Colonic mucosa (tissue), 4 donors: ENCODE data around the gene RNF187. TPM values are rescaled to one million over a fixed set of nuclear protein-coding genes. Genes with fewer than 3 reads are reported as not detected.

Source experiments
- DNase-seq: peaks from one replicate; pipeline ENCODE4 v3.0.0-alpha.2; 2020
- H3K27ac ChIP-seq: fragments of 200-600 bp; one replicate; pipeline ENCODE4 v1.8.0; 2021
- H3K27me3 ChIP-seq: fragments of 200-600 bp; one replicate; pipeline ENCODE4 v1.8.0; 2021
- H3K36me3 ChIP-seq: fragments of 200-600 bp; one replicate; pipeline ENCODE4 v1.8.0; 2021
- H3K4me1 ChIP-seq: fragments of 200-600 bp; one replicate; pipeline ENCODE4 v1.8.0; 2021; ENCODE audit warnings: mild to moderate bottlenecking
- H3K4me3 ChIP-seq: fragments of 200-600 bp; one replicate; pipeline ENCODE4 v1.8.0; 2021
- H3K9ac ChIP-seq, 2 donors: one replicate each; pipeline ENCODE4 v1.7.0; 2013; ENCODE audit warnings: control low read depth in 2 of 2, low read depth in 2 of 2, low read length in 2 of 2
- H3K9me3 ChIP-seq: fragments of 200-600 bp; one replicate; pipeline ENCODE4 v1.8.0; 2021
- intact Hi-C: fragments of 100-400 bp; cut with DNase I; formaldehyde crosslinking; loops from one replicate; pipeline ENCODE4 v1.14.1; 2022
- total RNA-seq, 2 donors: library from RNA; stranded (reverse); fragmentation: NEBNext Ultra II Directional in 1 of 2; extraction: Animal tissue kit (Norgen Biotek cat#: 25700) in 1 of 2; gene quantifications; one replicate each; pipeline ENCODE4 v1.2.1, GENCODE V29; 2021
- TF ChIP-seq, protein P1 (sequence below): fragments of 200-600 bp; IDR thresholded peaks from one replicate; pipeline ENCODE4 v1.8.0; 2022; ENCODE audit warnings: antibody characterized with exemption, mild to moderate bottlenecking
- donor health status: healthy.
- donor health status: DM: no; HTN: no; CAD: no.
- donor health status: DM: no; HTN: no; CAD: no.

RNF187 gene
- 10 to 100 TPM; 84.5 to 97.5 TPM for total RNA-seq

DNA sequence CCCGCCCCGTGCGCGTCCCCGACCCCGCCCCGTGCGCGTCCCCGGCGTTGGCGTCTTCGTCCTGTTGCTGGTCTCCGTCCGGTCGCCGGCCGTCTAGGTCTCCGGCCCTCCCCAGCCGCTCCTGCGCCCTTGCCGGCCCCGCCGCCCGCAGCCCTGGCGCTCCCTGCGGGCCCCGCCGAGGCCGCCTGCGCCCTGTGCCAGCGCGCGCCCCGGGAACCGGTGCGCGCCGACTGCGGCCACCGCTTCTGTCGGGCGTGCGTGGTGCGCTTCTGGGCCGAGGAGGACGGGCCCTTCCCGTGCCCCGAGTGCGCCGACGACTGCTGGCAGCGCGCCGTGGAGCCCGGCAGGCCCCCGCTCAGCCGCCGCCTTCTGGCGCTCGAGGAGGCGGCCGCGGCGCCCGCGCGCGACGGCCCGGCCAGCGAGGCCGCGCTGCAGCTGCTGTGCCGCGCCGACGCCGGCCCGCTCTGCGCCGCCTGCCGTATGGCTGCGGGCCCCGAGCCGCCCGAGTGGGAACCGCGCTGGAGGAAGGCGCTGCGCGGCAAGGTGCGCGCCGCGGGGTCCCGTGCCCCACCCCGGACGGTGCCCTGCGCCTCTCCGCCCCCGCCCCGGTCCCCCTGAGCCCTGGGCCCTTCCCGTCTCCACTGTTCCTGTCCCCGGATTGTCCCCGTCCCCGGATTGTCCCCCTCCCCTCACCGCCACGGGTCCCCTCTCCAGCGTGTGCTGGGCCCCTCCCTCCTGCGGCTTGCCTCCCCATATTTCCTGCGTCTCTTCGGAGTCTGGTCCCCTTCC is at the start of gene RNF187:
TSS of gene RNF187 (plus strand) at position 47 of the 789 bp plus-strand sequence.
- H3K36me3 ChIP-seq, result no peaks in the 10 kb centered on the region
- intact Hi-C loops, result no loop called here
- H3K27ac ChIP-seq, result peak within 1 kb of the TSS; percentile 94
- DNase-seq, result peak; percentile 94
- no peaks in the 10 kb centered on the region for H3K27me3 ChIP-seq
- H3K9me3 ChIP-seq, result no peaks in the 10 kb centered on the region
- TF ChIP-seq, protein P1, sequence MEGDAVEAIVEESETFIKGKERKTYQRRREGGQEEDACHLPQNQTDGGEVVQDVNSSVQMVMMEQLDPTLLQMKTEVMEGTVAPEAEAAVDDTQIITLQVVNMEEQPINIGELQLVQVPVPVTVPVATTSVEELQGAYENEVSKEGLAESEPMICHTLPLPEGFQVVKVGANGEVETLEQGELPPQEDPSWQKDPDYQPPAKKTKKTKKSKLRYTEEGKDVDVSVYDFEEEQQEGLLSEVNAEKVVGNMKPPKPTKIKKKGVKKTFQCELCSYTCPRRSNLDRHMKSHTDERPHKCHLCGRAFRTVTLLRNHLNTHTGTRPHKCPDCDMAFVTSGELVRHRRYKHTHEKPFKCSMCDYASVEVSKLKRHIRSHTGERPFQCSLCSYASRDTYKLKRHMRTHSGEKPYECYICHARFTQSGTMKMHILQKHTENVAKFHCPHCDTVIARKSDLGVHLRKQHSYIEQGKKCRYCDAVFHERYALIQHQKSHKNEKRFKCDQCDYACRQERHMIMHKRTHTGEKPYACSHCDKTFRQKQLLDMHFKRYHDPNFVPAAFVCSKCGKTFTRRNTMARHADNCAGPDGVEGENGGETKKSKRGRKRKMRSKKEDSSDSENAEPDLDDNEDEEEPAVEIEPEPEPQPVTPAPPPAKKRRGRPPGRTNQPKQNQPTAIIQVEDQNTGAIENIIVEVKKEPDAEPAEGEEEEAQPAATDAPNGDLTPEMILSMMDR, result no peak
- peaks cover 4% of the 10 kb centered on the region for H3K4me1 ChIP-seq
- H3K9ac ChIP-seq, result peak within 1 kb of the TSS; percentile 78 to 98
- peak within 1 kb of the TSS; percentile 61 for H3K4me3 ChIP-seq

DNA sequence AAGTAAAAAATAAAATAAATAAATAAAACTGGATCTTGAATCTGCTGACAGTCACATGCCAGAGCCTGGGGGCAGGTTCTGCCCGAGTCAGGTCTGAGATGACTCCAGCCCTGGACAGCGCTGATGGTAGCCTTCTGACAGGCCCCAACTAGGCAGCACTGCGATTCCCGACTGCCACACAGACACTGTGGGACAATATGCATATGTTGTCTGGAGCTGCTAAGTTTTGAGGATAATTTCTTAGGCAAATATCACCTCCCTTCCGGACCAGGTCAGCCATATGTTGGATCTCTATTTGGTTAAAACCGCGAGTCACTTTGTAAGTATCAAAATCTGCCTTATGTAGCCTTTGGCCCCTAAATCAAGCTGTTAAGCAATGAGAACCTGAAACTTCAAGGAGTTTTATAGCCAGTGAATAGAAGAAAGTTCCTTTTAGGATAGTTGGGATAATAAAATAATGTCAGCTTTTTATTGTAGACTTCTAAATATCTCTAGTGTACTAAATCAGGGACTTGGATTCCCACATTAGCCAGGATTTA is 49.7 kb upstream of the RNF187 start:
- no peaks in the 10 kb centered on the region for H3K36me3 ChIP-seq
- no peaks in the 10 kb centered on the region for H3K27me3 ChIP-seq
- no peak overlapping the region for H3K9ac ChIP-seq
- H3K4me1 ChIP-seq, result no peaks in the 10 kb centered on the region
- H3K9me3 ChIP-seq, result no peaks in the 10 kb centered on the region
- intact Hi-C loops, result no loop called here
- TF ChIP-seq, protein P1, result no peak
- no peak overlapping the region for H3K4me3 ChIP-seq
- no peak overlapping the region for H3K27ac ChIP-seq
- DNase-seq, result no peak

DNA sequence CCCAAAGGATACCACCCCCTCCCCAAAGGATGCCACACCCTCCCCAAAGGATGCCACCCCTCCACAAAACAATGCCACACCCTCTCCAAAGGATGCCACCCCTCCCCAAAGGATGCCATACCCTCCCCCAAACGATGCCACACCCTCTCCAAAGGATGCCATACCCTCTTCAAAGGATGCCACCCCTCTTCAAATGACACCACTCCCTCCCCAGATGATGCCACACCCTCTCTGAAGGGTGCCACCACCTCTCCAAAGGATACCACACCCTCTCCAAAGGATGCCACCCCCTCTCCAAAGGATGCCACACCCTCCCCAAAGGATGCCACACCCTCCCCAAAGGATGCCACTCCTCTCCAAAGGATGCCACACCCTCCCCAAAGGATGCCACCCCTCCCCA is 48.9 kb upstream of the RNF187 start:
- Histone ChIP-seq H3K27ac (no peak overlapping the region), H3K36me3 (no peaks in the 10 kb centered on the region), H3K9ac (no peak overlapping the region), H3K27me3 (no peaks in the 10 kb centered on the region), H3K4me3 (no peak overlapping the region), H3K4me1 (no peaks in the 10 kb centered on the region), H3K9me3 (no peaks in the 10 kb centered on the region)
- intact Hi-C loops, result no loop called here
- TF ChIP-seq, protein P1, result no peak
- no peak for DNase-seq

DNA sequence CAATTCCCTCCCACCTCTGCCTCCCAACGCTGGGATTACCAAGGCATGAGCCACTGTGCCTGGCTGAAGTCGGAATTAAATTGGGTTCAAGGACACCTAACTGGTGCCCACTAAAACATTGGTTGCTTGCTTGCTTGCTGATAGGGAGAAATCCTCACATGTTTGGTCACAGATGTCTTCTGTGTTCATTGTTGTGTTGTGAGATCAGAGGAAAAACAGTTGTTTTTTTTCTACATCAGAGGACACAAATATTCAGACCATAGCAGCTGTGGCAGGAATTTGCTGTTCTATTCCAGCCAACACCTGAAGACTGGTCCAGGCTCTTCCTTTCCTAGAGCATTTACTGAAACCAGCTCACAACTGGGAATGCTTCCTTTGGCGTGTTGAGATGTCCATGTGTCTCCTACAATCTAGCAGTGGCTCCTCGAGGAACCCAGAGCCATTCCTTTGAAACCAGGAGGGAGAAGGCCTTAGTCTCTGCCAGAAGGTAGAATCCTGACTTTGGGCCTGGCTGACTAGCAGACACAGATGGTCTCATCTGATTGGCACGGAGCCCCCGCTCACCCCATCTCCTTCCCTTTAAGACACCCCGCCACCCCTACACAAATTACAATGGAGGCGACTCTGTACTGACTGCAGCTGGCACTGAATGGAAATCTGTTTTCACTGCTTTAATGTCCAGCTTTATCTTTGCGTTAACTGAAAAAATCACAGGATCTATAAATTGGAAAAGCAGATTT is 46.3 kb upstream of the RNF187 start:
- TF ChIP-seq, protein P1, result no peak
- no peak overlapping the region for H3K9ac ChIP-seq
- no peaks in the 10 kb centered on the region for H3K36me3 ChIP-seq
- DNase-seq, result no peak
- H3K4me3 ChIP-seq, result no peak overlapping the region
- H3K27me3 ChIP-seq, result peaks cover 12% of the 10 kb centered on the region
- H3K4me1 ChIP-seq, result no peaks in the 10 kb centered on the region
- intact Hi-C loops, result no loop called here
- no peak overlapping the region for H3K27ac ChIP-seq
- no peaks in the 10 kb centered on the region for H3K9me3 ChIP-seq

DNA sequence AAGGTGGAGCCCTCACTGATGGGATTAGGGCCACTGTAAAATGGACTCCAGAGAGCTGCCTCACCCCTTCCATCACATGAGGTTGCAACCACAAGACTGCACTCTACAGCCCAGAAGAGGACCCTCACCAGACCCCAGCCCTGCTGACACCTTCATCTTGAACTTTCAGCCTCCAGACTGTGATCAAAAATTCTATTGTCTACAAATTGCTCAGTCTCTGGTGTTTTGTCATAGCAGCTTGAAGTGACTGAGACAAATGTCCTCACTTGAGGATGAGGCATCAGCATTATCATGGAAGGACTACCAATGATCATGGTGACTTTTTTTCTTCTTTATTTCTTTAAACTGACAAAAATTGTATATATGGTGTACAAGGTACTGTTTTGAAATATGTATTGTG is 43.8 kb upstream of the RNF187 start:
- DNase-seq, result no peak
- TF ChIP-seq, protein P1, result no peak
- H3K9me3 ChIP-seq, result no peaks in the 10 kb centered on the region
- no peak overlapping the region for H3K4me3 ChIP-seq
- no peak overlapping the region for H3K27ac ChIP-seq
- no peaks in the 10 kb centered on the region for H3K4me1 ChIP-seq
- H3K27me3 ChIP-seq, result peaks cover 21% of the 10 kb centered on the region
- no peak overlapping the region for H3K9ac ChIP-seq
- H3K36me3 ChIP-seq, result no peaks in the 10 kb centered on the region
- intact Hi-C loops, result no loop called here
